Mesendoderm (in vitro differentiated cells): ENCODE data around the gene ZNF766. TPM values are rescaled to one million over a fixed set of nuclear protein-coding genes. Genes with fewer than 3 reads are reported as not detected.

Experiments used
- DNase-seq: peaks from one replicate; pipeline ENCODE4 v3.0.0; 2013
- H2AK5ac ChIP-seq: 2 replicates; pipeline ENCODE4 v1.6.1; 2013; ENCODE audit warnings: low read length, inconsistent platforms
- H2BK120ac ChIP-seq: 2 replicates; pipeline ENCODE4 v1.6.1; 2013; ENCODE audit warnings: low read depth, mild to moderate bottlenecking, low read length, moderate library complexity, mixed read lengths
- H2BK15ac ChIP-seq: replicated peaks from 2 replicates; pipeline ENCODE4 v1.6.1; 2013; ENCODE audit warnings: low read depth, mild to moderate bottlenecking, moderate library complexity
- H2BK5ac ChIP-seq: 2 replicates; pipeline ENCODE4 v1.6.1; 2013; ENCODE audit warnings: low read length, inconsistent platforms
- H3K18ac ChIP-seq: 2 replicates; pipeline ENCODE4 v1.6.1; 2013; ENCODE audit warnings: mild to moderate bottlenecking, low read length, mixed read lengths
- H3K23ac ChIP-seq: one replicate; pipeline ENCODE4 v1.6.1; 2013; ENCODE audit warnings: low read length
- H3K27ac ChIP-seq: 2 replicates; pipeline ENCODE4 v1.5.1; 2013; ENCODE audit warnings: low read depth, mild to moderate bottlenecking, inconsistent platforms, low read length, moderate library complexity
- H3K27me3 ChIP-seq: 2 replicates; pipeline ENCODE4 v1.6.1; 2013; ENCODE audit warnings: low read length, control low read depth, mild to moderate bottlenecking, inconsistent platforms; ENCODE audit not compliant: insufficient read depth, poor library complexity
- H3K36me3 ChIP-seq: 2 replicates; pipeline ENCODE4 v1.6.1; 2013; ENCODE audit warnings: low read length, inconsistent platforms; ENCODE audit not compliant: control insufficient read depth, insufficient read depth
- H3K4ac ChIP-seq: one replicate; pipeline ENCODE4 v1.6.1; 2013; ENCODE audit warnings: low read depth, mild to moderate bottlenecking, low read length, moderate library complexity
- H3K4me1 ChIP-seq: 2 replicates; pipeline ENCODE4 v1.6.1; 2013; ENCODE audit warnings: low read depth, low read length, inconsistent platforms; ENCODE audit not compliant: control insufficient read depth
- H3K4me2 ChIP-seq: 2 replicates; pipeline ENCODE4 v1.6.1; 2013; ENCODE audit warnings: low read length
- H3K4me3 ChIP-seq: 2 replicates; pipeline ENCODE4 v1.5.1; 2013; ENCODE audit warnings: mild to moderate bottlenecking, low read length
- H3K56ac ChIP-seq: one replicate; pipeline ENCODE4 v1.6.1; 2013; ENCODE audit warnings: low read length
- H3K79me1 ChIP-seq: 2 replicates; pipeline ENCODE4 v1.6.1; 2013; ENCODE audit warnings: low read length, inconsistent platforms
- H3K79me2 ChIP-seq: 2 replicates; pipeline ENCODE4 v1.6.1; 2013; ENCODE audit warnings: mild to moderate bottlenecking, low read length; ENCODE audit not compliant: control insufficient read depth, insufficient read depth
- H3K9ac ChIP-seq: 2 replicates; pipeline ENCODE4 v1.6.1; 2013; ENCODE audit warnings: low read length, inconsistent platforms
- H4K5ac ChIP-seq: one replicate; pipeline ENCODE4 v1.6.1; 2013; ENCODE audit warnings: low read length
- H4K8ac ChIP-seq: one replicate; pipeline ENCODE4 v1.6.1; 2013; ENCODE audit warnings: low read depth, mild to moderate bottlenecking, control low read depth, low read length, moderate library complexity
- WGBS: extraction: QIAGEN DNeasy Blood & Tissue Kit; methylation state at CpG from one replicate; pipeline ENCODE4 v1.1.7; 2013; ENCODE audit warnings: low lambda C conversion rate, missing lambda C conversion rate; ENCODE audit not compliant: insufficient coverage; ENCODE audit errors: extremely low coverage; 5-methylcytosine and 5-hydroxymethylcytosine counted together
- polyA plus RNA-seq, 2 experiments: library from polyadenylated mRNA; stranded (reverse); fragments of 200-250 nt; gene quantifications; one replicate each; pipeline ENCODE4 v1.2.3, GENCODE V29; 2013

The ZNF766 gene
- polyA plus RNA-seq (2013, experiment 1 of 2) = 25.4 TPM
- 23.1 TPM for polyA plus RNA-seq (2013, experiment 2 of 2)

DNA sequence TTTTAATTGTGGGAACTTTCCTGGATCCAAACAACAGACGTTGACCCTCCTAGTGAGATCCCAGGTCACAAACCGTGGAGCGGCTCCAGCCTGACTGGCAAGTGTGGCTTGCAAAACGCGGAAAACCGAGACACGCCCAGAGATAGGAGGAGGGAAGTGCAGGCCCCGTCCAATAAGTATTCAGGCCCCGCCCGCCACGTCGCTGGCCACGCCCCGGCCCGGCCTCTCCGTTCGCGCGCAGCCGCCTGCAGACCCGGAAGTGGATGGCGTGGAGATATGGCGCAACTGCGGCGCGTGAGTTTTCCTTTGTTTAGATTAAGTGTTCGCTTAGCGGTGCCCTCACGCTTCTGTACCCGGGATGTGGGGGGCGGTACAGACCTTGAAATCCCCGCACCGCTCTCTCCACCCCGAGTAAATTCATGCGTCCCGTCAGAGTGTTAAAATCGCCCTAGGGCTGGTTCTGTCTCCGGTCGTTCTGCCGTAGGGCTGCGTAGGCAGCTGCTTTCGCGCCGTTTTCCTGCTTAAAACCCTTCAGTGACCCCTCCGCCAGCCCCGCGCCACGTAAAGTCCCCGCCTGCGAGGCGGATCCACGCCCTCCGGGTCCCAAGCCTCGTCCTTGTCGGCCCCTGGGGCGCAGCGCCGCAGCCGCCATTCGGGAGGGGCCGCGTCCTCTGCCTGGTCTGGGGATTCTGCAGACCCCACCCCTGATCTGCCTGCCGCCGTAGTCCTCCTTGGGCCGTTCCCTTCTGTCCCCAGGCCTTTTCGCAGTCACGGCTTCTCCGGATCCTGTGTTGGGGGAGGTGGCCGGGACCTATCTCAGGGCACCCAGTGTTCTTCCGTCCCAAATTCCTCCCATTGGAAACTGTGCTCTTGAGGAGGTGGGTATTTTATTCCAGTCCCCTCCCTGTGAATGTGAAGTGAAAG, at the start of gene ZNF766:
ZNF766 (plus strand) TSS at position 250 of the 924 bp plus-strand sequence; CDS start at position 277, 27 bp downstream.
- Histone ChIP-seq H3K56ac (peak within 1 kb of the TSS; percentile 100), H3K4ac (peak within 1 kb of the TSS; percentile 92), H3K9ac (peak within 1 kb of the TSS; percentile 100), H3K79me1 (peaks cover 23% of the 10 kb centered on the region), H3K4me2 (peak within 1 kb of the TSS; percentile 79), H2BK5ac (peak within 1 kb of the TSS; percentile 0), H3K27me3 (no peaks in the 10 kb centered on the region), H3K4me3 (peak within 1 kb of the TSS; percentile 94), H4K8ac (peak within 1 kb of the TSS; percentile 87), H3K18ac (peak within 1 kb of the TSS; percentile 85), H3K27ac (peak within 1 kb of the TSS; percentile 69), H3K79me2 (peaks cover 39% of the 10 kb centered on the region), H3K4me1 (no peaks in the 10 kb centered on the region), H4K5ac (peak within 1 kb of the TSS; percentile 87), H2BK15ac (no peak within 1 kb of the TSS), H3K36me3 (peaks cover 1% of the 10 kb centered on the region), H3K23ac (peak within 1 kb of the TSS; percentile 99), H2AK5ac (peak within 1 kb of the TSS; percentile 78), H2BK120ac (peak within 1 kb of the TSS; percentile 46)
- peak; percentile 98 for DNase-seq
- no CpG with 5 or more reads among the region's 70 CpGs for WGBS

DNA sequence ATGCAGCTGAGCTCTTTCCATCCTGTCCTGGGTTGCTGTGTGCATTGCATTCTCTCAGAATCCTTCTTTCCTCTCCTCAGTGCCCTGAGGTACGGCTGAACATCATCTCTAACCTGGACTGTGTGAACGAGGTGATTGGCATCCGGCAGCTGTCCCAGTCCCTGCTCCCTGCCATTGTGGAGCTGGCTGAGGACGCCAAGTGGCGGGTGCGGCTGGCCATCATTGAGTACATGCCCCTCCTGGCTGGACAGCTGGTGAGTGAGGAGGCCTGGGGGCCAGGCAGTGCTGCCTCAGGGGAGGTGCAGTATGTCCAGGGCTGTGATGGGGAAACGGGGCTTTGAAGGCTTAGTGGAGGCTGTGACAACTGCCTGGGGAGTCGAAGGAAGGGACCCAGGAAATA, 49.8 kb upstream of the ZNF766 start:
- Histone ChIP-seq H3K9ac (no peak overlapping the region), H3K27ac (no peak overlapping the region), H2BK120ac (no peak overlapping the region), H2AK5ac (no peak overlapping the region), H2BK5ac (no peak overlapping the region), H3K4ac (no peak overlapping the region), H3K79me1 (peaks cover 2% of the 10 kb centered on the region), H3K27me3 (no peaks in the 10 kb centered on the region), H3K4me1 (no peaks in the 10 kb centered on the region), H3K4me3 (no peak overlapping the region), H3K4me2 (no peak overlapping the region), H4K8ac (no peak overlapping the region), H3K18ac (no peak overlapping the region), H2BK15ac (no peak overlapping the region), H3K36me3 (peaks cover 33% of the 10 kb centered on the region), H3K56ac (no peak overlapping the region), H3K23ac (no peak overlapping the region), H4K5ac (no peak overlapping the region), H3K79me2 (no peaks in the 10 kb centered on the region)
- no CpG with 5 or more reads among the region's 8 CpGs for WGBS
- no peak for DNase-seq

DNA sequence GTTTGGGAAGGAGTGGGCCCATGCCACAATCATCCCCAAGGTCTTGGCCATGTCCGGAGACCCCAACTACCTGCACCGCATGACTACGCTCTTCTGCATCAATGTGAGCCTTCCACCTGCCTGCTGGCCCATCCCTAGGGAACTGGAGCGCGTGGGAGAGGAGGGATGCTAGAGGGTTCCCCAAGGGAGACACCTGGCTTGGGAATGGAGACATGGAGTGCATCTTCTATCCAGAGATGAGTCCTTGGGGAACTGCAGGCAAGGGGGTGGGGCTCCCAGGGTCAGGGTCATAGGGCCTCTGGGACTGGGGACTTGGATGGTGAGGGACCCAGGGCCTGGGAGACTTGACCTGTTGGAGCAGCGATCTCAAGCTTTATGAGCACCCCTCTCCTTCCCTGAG, 48.4 kb upstream of the ZNF766 start:
- no peak for DNase-seq
- Histone ChIP-seq H4K5ac (no peak overlapping the region), H2BK5ac (no peak overlapping the region), H3K27ac (no peak overlapping the region), H4K8ac (no peak overlapping the region), H3K4me2 (no peak overlapping the region), H3K4ac (no peak overlapping the region), H3K56ac (no peak overlapping the region), H3K79me2 (no peaks in the 10 kb centered on the region), H3K79me1 (peaks cover 2% of the 10 kb centered on the region), H3K9ac (no peak overlapping the region), H3K4me3 (no peak overlapping the region), H3K27me3 (no peaks in the 10 kb centered on the region), H2AK5ac (no peak overlapping the region), H3K4me1 (no peaks in the 10 kb centered on the region), H3K18ac (no peak overlapping the region), H2BK15ac (no peak overlapping the region), H3K23ac (no peak overlapping the region), H2BK120ac (no peak overlapping the region), H3K36me3 (peaks cover 33% of the 10 kb centered on the region)
- no CpG with 5 or more reads among the region's 6 CpGs for WGBS

DNA sequence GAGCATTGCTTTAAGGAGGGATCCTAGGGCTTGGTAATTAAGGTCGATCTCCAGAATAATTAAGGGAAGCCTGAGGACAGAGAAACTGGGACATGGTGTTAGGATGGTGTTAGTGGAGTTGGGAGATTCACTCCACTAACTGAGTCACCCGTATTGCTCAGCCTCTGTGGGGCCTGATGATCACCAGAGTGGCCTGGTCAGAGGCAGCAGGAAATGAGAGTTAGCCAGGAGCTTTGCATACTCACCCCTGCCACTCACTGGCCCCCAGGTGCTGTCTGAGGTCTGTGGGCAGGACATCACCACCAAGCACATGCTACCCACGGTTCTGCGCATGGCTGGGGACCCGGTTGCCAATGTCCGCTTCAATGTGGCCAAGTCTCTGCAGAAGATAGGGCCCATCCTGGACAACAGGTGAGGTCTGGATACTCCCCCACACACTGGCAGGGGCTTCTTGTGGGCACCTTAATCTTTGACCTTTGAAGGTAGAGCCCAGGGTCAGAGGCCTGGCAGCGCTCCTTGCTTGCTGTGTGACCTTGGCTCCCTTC, 47.5 kb upstream of the ZNF766 start:
- Histone ChIP-seq H4K5ac (no peak overlapping the region), H4K8ac (no peak overlapping the region), H3K23ac (no peak overlapping the region), H2BK15ac (no peak overlapping the region), H3K79me2 (no peaks in the 10 kb centered on the region), H2AK5ac (no peak overlapping the region), H2BK120ac (no peak overlapping the region), H3K4me1 (no peaks in the 10 kb centered on the region), H2BK5ac (no peak overlapping the region), H3K18ac (no peak overlapping the region), H3K4ac (no peak overlapping the region), H3K27me3 (no peaks in the 10 kb centered on the region), H3K56ac (no peak overlapping the region), H3K27ac (no peak overlapping the region), H3K4me2 (no peak overlapping the region), H3K4me3 (no peak overlapping the region), H3K79me1 (peaks cover 2% of the 10 kb centered on the region), H3K9ac (no peak overlapping the region), H3K36me3 (peaks cover 32% of the 10 kb centered on the region)
- WGBS = no CpG with 5 or more reads among the region's 7 CpGs
- DNase-seq = no peak

DNA sequence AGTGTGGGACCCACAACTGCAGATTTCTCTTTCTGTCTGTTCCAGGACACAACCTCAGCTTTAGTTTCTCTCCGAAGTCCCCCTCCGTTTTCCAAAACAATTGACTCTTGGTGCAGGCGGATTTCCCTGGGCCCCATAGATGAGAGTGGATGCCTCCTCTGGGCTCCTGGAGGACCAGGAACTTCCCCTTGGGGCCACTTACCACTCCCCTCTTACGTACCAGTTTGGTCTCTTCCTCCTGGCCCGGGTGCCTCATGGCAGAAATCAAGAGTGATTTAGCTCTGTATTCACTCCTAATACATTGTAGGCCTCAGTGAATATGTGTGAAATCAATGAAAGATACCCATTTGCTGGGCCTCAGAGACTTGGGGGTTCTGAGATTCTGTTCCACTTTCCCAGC, 45.2 kb upstream of the ZNF766 start:
- H3K4me2 ChIP-seq = no peak overlapping the region

More for the DNA sequence above, 45.2 kb upstream of the ZNF766 start:
- Histone ChIP-seq H3K4me3 (no peak overlapping the region), H2BK120ac (no peak overlapping the region), H3K18ac (no peak overlapping the region), H3K27ac (no peak overlapping the region), H2BK5ac (no peak overlapping the region), H3K23ac (no peak overlapping the region), H3K79me2 (no peaks in the 10 kb centered on the region), H3K4ac (no peak overlapping the region), H3K4me1 (no peaks in the 10 kb centered on the region), H3K79me1 (no peaks in the 10 kb centered on the region), H3K56ac (no peak overlapping the region), H2AK5ac (no peak overlapping the region), H4K5ac (no peak overlapping the region), H4K8ac (no peak overlapping the region), H3K27me3 (no peaks in the 10 kb centered on the region), H3K9ac (no peak overlapping the region), H2BK15ac (no peak overlapping the region), H3K36me3 (peaks cover 30% of the 10 kb centered on the region)
- no peak for DNase-seq
- WGBS = no CpG with 5 or more reads among the region's 5 CpGs
